IPS-20b (cell line): Measurements from ENCODE around the gene GABRG3.

Experiments used
- H3K27ac ChIP-seq: one replicate; pipeline ENCODE4 v1.5.1; 2013; ENCODE audit warnings: low read length
- H3K27me3 ChIP-seq: 2 replicates; pipeline ENCODE4 v1.6.1; 2013; ENCODE audit warnings: mild to moderate bottlenecking, low read length, inconsistent platforms; ENCODE audit not compliant: insufficient read depth
- H3K36me3 ChIP-seq: 2 replicates; pipeline ENCODE4 v1.6.1; 2013; ENCODE audit warnings: low read depth, mild to moderate bottlenecking, inconsistent platforms, low read length, moderate library complexity; ENCODE audit not compliant: insufficient read depth
- H3K4me1 ChIP-seq: 2 replicates; pipeline ENCODE4 v1.6.1; 2013; ENCODE audit warnings: mild to moderate bottlenecking, control low read depth, inconsistent platforms, low read length, moderate library complexity; ENCODE audit not compliant: insufficient read depth
- H3K4me3 ChIP-seq: 2 replicates; pipeline ENCODE4 v1.5.1; 2013; ENCODE audit warnings: mild to moderate bottlenecking, low read length, inconsistent platforms
- H3K9ac ChIP-seq: 2 replicates; pipeline ENCODE4 v1.6.1; 2013; ENCODE audit warnings: low read depth, mild to moderate bottlenecking, inconsistent platforms, low read length, moderate library complexity
- H3K9me3 ChIP-seq: 2 replicates; pipeline ENCODE4 v1.6.1; 2013; ENCODE audit warnings: mild to moderate bottlenecking, low read depth, low read length, inconsistent platforms; ENCODE audit not compliant: insufficient read depth

Gene GABRG3

DNA sequence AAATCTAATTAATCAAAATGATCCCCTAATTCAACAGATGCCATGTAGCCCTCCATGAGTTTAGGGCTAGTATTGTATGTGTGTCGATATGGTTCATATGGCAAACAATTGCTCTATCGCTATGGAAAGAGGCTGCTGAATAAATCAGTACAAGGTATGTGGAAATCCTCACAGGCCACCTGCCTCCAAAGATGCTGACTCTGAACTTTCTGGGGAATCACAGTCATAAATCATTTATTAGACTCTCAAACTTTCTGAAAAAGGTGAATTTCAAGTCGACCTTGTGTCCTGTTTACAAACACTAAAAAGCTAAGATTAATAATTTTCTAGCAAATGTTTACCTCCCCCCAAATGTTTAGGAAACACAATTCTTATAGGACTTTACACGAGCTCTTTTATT, 462.6 kb downstream of the GABRG3 start:
- Histone ChIP-seq H3K9ac (no peak overlapping the region), H3K4me3 (no peak overlapping the region), H3K9me3 (peaks cover 21% of the 10 kb centered on the region), H3K4me1 (no peaks in the 10 kb centered on the region), H3K27ac (no peak overlapping the region), H3K36me3 (no peaks in the 10 kb centered on the region), H3K27me3 (no peaks in the 10 kb centered on the region)

DNA sequence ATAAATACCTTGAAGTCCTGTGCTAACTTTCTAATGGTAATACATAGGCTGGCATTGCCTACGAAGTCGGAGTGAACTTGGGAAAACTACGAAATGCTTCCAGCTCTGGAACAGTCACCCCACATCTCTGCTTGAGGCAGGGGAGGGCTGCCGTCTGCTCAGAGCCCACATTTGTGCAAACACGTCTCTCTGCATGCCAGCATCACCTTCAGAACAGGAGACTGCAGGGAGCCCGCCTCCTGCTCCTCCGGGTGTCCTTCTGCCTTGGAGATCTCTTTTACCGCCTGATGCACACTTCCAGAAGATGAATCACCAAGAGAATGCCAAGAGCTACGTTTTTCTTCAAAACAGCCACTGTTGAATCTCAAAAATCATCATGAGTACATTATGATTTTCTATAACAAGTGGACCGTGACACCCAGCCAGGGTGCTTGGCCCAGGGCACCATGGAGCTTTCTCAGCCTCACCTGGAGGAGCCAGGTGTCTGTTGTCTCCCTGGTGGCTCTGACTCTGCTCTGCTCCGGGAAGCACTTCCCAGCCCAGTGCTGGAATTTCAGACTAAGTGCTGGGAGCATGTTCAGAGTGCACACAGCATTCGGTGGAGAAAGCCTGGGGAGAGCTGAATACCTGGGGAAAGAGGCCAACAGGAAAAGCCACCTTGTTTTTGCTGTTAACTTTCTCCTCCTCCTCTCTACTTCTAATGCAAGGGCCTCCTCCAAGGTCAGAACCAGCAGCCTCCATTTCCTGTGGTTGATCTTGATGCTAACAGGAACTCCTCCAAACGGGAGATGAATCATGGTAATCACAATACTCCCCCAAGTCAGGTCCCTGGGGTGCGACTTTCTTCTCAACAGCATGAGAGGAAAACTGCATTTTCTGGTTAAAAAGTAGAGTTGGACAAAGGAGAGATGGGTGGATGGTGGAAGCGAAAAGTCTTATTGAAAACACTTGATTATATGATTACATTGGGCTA, 467.7 kb downstream of the GABRG3 start:
- no peak overlapping the region for H3K9ac ChIP-seq

DNA sequence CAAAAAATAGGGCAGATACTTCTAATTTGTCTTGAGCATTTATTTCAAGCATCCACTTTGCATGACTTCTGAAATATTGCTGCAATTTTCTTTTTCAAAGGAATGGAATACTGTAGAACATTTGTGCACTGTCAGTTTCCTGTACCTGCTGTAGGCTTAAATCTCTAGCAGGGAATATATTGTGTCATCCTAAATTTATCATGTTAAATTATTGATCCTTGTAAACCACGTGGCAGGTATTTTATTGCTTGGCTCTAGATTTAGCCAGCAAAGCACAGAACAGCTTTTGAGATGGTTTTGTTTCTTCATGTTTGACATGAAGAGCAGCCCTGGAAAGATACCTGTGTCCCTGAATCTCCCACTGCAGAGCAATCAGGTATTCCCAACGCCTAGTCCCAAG, 470.1 kb downstream of the GABRG3 start:
- no peaks in the 10 kb centered on the region for H3K36me3 ChIP-seq
- H3K4me3 ChIP-seq, result no peak overlapping the region
- no peak overlapping the region for H3K9ac ChIP-seq
- H3K4me1 ChIP-seq, result no peaks in the 10 kb centered on the region
- no peaks in the 10 kb centered on the region for H3K27me3 ChIP-seq
- H3K9me3 ChIP-seq, result no peaks in the 10 kb centered on the region
- no peak overlapping the region for H3K27ac ChIP-seq

More for the DNA sequence above, 467.7 kb downstream of the GABRG3 start:
- Histone ChIP-seq H3K4me3 (no peak overlapping the region), H3K36me3 (no peaks in the 10 kb centered on the region), H3K27me3 (no peaks in the 10 kb centered on the region), H3K27ac (no peak overlapping the region), H3K4me1 (no peaks in the 10 kb centered on the region), H3K9me3 (peaks cover 3% of the 10 kb centered on the region; the same call in 1 of the 2 replicates)

DNA sequence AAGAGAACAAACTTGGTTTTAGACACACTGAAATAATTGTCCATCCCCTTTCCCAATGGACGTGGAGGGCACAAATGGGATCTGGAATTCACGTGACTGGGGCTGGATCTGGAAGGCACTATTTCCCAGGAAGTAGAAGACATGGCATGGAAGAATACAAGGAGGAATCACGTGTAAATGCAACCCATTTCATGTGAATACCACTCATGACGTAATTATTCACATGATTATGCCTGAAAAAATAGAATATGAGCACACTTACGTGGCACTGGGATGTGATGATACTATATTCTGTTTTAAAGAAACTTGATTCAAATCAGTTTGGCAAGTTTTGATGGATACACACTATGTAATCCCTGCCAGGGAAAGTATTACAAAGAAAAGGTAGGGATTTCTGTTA, 477.3 kb downstream of the GABRG3 start:
- H3K36me3 ChIP-seq, result no peaks in the 10 kb centered on the region
- no peak overlapping the region for H3K9ac ChIP-seq
- no peaks in the 10 kb centered on the region for H3K27me3 ChIP-seq
- H3K27ac ChIP-seq, result no peak overlapping the region
- no peak overlapping the region for H3K4me3 ChIP-seq
- H3K4me1 ChIP-seq, result no peaks in the 10 kb centered on the region
- no peaks in the 10 kb centered on the region for H3K9me3 ChIP-seq

DNA sequence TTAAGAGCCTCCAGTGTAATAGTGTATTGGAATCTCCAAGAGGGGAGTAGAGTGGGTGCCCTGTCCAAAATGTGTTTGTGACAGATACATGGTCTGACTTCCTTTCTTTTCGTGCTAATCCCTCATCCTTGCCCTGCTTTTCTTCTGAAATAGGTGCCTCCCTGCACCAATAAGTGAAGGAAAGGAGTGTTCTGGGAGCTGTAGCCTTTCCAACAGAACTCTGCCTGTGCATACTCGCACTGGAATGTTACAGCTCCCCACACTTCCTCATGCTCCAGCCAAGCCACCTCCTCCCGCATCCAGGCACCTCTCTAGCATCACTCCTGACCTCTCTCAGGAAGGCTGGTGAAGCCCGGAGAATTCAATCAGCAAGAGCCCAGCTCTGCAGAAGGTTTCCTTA, 478.0 kb downstream of the GABRG3 start:
- Histone ChIP-seq H3K9ac (no peak overlapping the region), H3K4me3 (no peak overlapping the region)

DNA sequence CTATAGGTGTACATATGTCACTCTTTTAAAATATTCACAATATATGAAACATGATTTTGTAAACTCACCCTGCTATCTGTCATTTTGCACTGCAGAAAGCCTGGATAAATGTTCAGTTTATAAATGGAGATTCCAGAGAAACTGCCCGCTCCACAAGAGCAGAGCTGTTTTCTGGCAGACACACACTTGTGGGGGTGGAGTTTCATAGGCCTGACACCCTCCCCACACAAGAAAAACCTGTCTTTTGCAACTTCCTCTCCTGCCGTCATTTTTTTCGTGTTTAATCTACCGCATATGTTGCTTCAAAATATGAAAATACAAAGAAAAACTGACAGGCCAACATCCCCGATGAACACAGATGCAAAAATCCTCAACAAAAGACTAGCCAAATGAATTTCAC, 479.0 kb downstream of the GABRG3 start:
- Histone ChIP-seq H3K4me3 (no peak overlapping the region), H3K9me3 (no peaks in the 10 kb centered on the region), H3K36me3 (no peaks in the 10 kb centered on the region), H3K27me3 (no peaks in the 10 kb centered on the region), H3K4me1 (no peaks in the 10 kb centered on the region), H3K9ac (no peak overlapping the region), H3K27ac (no peak overlapping the region)

More for the DNA sequence above, 478.0 kb downstream of the GABRG3 start:
- Histone ChIP-seq H3K9me3 (no peaks in the 10 kb centered on the region), H3K4me1 (no peaks in the 10 kb centered on the region), H3K27me3 (no peaks in the 10 kb centered on the region), H3K36me3 (no peaks in the 10 kb centered on the region), H3K27ac (no peak overlapping the region)

DNA sequence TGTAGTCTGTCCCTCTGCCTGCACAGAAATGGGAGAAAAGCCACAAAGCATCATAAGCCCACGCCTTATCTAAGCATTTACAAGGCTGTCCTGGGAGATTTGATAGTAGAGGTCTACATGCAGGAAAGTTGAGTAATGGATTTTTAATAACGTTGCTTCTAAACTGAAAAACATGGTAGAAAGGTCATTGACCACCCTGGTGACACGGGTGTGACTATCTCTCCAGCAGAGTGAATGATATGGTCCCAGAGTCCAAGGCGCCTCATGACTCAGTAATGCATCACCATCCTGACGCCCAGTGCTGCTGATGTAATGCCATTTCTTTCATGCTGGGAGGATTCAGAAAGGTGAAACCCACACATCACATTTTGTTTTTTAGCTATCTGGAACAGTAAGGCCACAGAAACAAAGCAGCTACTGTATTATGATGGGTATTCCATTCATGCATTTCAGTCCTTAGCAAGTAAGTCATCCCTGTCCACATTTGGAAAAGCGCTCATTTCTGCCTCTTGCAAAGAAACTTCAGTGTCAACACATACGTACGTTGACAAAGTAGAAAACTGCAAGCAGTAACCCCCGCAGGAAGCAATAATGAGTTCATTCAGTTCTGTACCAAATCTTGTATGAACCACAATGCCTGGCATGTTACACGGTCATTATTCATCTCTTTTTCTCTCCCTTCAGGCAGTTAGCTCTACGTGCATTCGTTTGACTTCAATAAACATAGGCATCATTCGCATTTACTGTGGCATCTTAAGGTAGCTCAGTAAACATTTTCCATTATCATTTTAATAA, 483.5 kb downstream of the GABRG3 start:
- Histone ChIP-seq H3K36me3 (no peaks in the 10 kb centered on the region), H3K27ac (no peak overlapping the region), H3K9ac (no peak overlapping the region), H3K27me3 (no peaks in the 10 kb centered on the region), H3K9me3 (no peaks in the 10 kb centered on the region), H3K4me1 (no peaks in the 10 kb centered on the region), H3K4me3 (no peak overlapping the region)

DNA sequence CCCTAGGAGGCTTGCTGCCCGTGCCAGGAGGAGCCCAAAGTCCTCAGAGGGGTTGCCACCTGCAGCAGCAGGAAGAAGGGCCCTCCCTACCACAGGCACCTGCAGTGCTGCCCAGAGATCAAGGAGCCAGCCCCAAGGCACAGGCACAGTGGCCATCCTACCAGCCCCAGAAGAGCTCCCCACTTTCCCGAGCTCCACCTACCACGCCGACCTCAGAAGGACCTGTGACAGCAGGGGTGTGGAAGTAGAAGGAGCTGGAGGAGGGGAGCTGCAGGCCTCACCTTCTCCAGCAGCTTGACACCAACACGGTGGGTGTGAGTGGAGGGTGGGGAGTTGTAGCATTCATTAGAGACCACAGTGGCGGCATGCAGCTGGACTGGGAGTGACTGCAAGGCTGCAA, 485.8 kb downstream of the GABRG3 start:
- no peaks in the 10 kb centered on the region for H3K9me3 ChIP-seq
- no peak overlapping the region for H3K27ac ChIP-seq
- H3K4me1 ChIP-seq, result no peaks in the 10 kb centered on the region
- H3K27me3 ChIP-seq, result no peaks in the 10 kb centered on the region
- H3K4me3 ChIP-seq, result no peak overlapping the region
- no peaks in the 10 kb centered on the region for H3K36me3 ChIP-seq
- no peak overlapping the region for H3K9ac ChIP-seq

DNA sequence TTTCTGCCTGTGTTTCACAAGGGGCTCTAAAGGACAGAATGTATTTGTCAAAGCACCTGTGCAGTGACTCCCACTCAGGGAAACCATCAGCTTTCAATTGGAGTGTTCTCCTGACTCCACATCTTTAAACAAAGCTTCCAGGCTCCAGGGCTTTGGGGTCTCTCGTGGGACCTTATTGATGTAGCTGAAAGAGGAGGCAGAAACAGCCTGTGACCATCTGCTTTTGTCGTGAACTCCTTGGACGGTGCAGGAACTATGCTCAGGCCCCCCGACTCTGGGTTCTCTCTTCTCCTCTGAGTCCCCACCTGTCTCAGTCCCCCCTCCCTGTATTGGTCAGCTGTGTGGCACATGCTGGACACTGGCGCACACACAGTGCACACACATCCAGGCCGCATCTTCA, 486.8 kb downstream of the GABRG3 start:
- H3K36me3 ChIP-seq, result no peaks in the 10 kb centered on the region
- H3K4me3 ChIP-seq, result no peak overlapping the region
- H3K4me1 ChIP-seq, result no peaks in the 10 kb centered on the region
- no peak overlapping the region for H3K9ac ChIP-seq
- no peaks in the 10 kb centered on the region for H3K9me3 ChIP-seq
- no peak overlapping the region for H3K27ac ChIP-seq
- H3K27me3 ChIP-seq, result no peaks in the 10 kb centered on the region

DNA sequence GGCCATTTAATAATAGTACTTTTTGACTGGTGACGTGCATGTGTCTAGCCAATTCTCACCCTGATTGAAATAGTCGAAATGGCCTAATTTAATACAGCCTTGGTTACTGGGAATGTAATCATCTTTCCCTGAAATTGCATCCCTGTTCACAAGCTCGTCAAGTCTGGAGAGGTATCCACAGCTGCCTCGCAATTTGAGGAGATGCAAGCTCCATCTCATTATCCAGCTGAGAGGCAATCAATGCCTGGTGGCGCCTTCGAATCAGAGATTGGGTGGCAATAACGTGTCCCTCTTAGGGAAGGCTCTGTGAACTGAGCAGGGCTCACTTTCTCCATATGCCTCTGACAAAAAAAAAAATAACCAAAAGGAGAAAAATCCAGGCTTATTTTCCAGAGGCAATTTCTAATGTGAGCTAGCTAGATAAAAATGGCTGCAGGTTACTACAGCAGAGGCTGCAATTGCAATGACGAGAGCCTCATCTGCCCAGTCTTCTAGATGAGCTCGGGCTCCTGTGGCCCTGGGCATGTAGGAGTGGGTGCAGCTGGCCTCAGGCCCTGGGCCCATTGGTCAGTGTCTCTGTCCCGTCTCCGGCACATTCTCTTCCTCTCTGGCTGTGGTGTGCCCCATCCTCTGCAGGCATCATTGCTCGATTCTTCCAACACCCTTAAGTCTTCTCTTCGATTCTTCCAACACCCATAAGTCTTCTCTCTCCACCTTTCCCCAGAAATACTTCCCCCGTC, 487.5 kb downstream of the GABRG3 start:
- Histone ChIP-seq H3K9me3 (no peaks in the 10 kb centered on the region), H3K4me3 (no peak overlapping the region), H3K4me1 (no peaks in the 10 kb centered on the region), H3K27ac (no peak overlapping the region), H3K36me3 (no peaks in the 10 kb centered on the region), H3K9ac (no peak overlapping the region), H3K27me3 (no peaks in the 10 kb centered on the region)

DNA sequence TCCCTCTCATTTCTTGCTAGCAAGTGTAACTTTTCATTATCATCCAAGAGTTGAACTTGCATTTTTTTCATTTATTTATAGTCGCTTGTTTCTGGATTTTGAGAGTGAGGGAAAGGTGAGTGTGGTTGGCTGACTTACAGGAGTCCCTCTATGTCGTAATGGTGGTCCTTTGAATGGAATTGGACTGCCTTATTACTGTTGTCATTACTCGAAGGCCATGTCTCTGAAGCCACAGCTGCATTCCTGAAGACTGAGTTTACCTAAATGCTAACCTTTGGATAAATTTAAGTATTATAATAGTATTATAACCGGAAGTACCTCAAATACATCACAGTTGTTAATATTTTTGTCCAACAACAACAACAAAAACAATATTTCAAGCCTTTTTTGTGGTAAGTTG, 488.9 kb downstream of the GABRG3 start:
- Histone ChIP-seq H3K9ac (no peak overlapping the region), H3K4me1 (no peaks in the 10 kb centered on the region), H3K27ac (no peak overlapping the region), H3K9me3 (no peaks in the 10 kb centered on the region), H3K36me3 (no peaks in the 10 kb centered on the region), H3K4me3 (no peak overlapping the region), H3K27me3 (no peaks in the 10 kb centered on the region)
